Measurements from ENCODE around the gene BAHD1. TPM values are rescaled to one million over a fixed set of nuclear protein-coding genes. Genes with fewer than 3 reads are reported as not detected.

The BAHD1 gene
- total RNA-seq, 4 donors from 2014 or later, result 19.0 to 26.2 (median 22.8) TPM

GRCh38 chr15:40477642-40478327 is 37.0 kb downstream of the BAHD1 start:
- Histone ChIP-seq H3K9me3 (no peaks in the 10 kb centered on the region), H3K27ac (no peak overlapping the region), H3K4me1 (peaks cover 0 to 1% (median 0%) of the 10 kb centered on the region in 3 donors), H3K36me3 (no peaks in the 10 kb centered on the region), H3K27me3 (no peaks in the 10 kb centered on the region), H3K4me3 (no peak overlapping the region)
- WGBS, 2 donors (ENCODE audit: low coverage in 1 of 2), result 48% methylated on average over 3 to 5 of the region's 5 CpGs
- ATAC-seq, result no peak
- no peak for TF ChIP-seq CTCF (IDR thresholded peaks at IDR 0.05)
- no peak for TF ChIP-seq EP300 (IDR thresholded peaks at IDR 0.05)
- no peak for TF ChIP-seq POLR2A (IDR thresholded peaks at IDR 0.05)
- TF ChIP-seq POLR2AphosphoS5 (IDR thresholded peaks at IDR 0.05), result no peak

GRCh38 chr15:40479024-40479423 is 38.3 kb downstream of the BAHD1 start:
- no peaks in the 10 kb centered on the region for H3K4me1 ChIP-seq
- ATAC-seq, result no peak
- no peak overlapping the region for H3K4me3 ChIP-seq
- no peak for TF ChIP-seq POLR2AphosphoS5 (IDR thresholded peaks at IDR 0.05)
- TF ChIP-seq POLR2A (IDR thresholded peaks at IDR 0.05), result no peak
- no peak for TF ChIP-seq EP300 (IDR thresholded peaks at IDR 0.05)
- no peak for TF ChIP-seq CTCF (IDR thresholded peaks at IDR 0.05)
- H3K36me3 ChIP-seq, result no peaks in the 10 kb centered on the region
- H3K27me3 ChIP-seq, result no peaks in the 10 kb centered on the region
- no peaks in the 10 kb centered on the region for H3K9me3 ChIP-seq
- H3K27ac ChIP-seq, result no peak overlapping the region

- no peak for TF ChIP-seq POLR2A (IDR thresholded peaks at IDR 0.05)
- TF ChIP-seq EP300 (IDR thresholded peaks at IDR 0.05), result no peak
- no peak for TF ChIP-seq CTCF (IDR thresholded peaks at IDR 0.05)
- TF ChIP-seq POLR2AphosphoS5 (IDR thresholded peaks at IDR 0.05), result no peak
- H3K4me1 ChIP-seq, result no peaks in the 10 kb centered on the region
- H3K4me3 ChIP-seq, result no peak overlapping the region
- H3K27ac ChIP-seq, result no peak overlapping the region
- H3K36me3 ChIP-seq, result no peaks in the 10 kb centered on the region
- H3K9me3 ChIP-seq, result no peaks in the 10 kb centered on the region
- H3K27me3 ChIP-seq, result no peaks in the 10 kb centered on the region
- no peak for ATAC-seq
- WGBS, 2 donors (ENCODE audit: low coverage in 1 of 2), result 83 to 91% methylated on average over 1 of the region's 1 CpG
Observed at GRCh38 chr15:40481341-40482074, 40.8 kb downstream of the BAHD1 start.

- H3K9me3 ChIP-seq, result no peaks in the 10 kb centered on the region
- H3K4me1 ChIP-seq, result no peaks in the 10 kb centered on the region
- no peak for TF ChIP-seq POLR2AphosphoS5 (IDR thresholded peaks at IDR 0.05)
- TF ChIP-seq POLR2A (IDR thresholded peaks at IDR 0.05), result no peak
- TF ChIP-seq CTCF (IDR thresholded peaks at IDR 0.05), result no peak
- no peak for TF ChIP-seq EP300 (IDR thresholded peaks at IDR 0.05)
- no peaks in the 10 kb centered on the region for H3K36me3 ChIP-seq
- H3K27me3 ChIP-seq, result peaks cover 13% of the 10 kb centered on the region
- 83 to 96% methylated on average over 1 to 2 of the region's 2 CpGs for WGBS, 2 donors (ENCODE audit: low coverage in 1 of 2)
- no peak overlapping the region for H3K27ac ChIP-seq
- H3K4me3 ChIP-seq, result no peak overlapping the region
- no peak for ATAC-seq
Observed at GRCh38 chr15:40483919-40484318, 43.2 kb downstream of the BAHD1 start.

Measured in gastroesophageal sphincter (tissue), 4 donors.